Psoas muscle (tissue), 8 donors: ENCODE results near the gene TFAP2C. TPM values are rescaled to one million over a fixed set of nuclear protein-coding genes. Genes with fewer than 3 reads are reported as not detected.
"Not testable (repeated sequence)": the region's sequence is repeated elsewhere in the genome, so short reads cannot be mapped to it uniquely, and the experiment has no call there.

ENCODE experiments used
- ATAC-seq, 4 donors: fragments of 200-7000 bp; cut with Tn5 transposase; one replicate each; pipeline ENCODE4 v1.9.1; 2020; ENCODE audit warnings: moderate library complexity in 3 of 4, mild to moderate bottlenecking in 2 of 4
- DNase-seq, 2 donors: peaks; one replicate each; pipeline ENCODE4 v3.0.0-alpha.2; 2020
- H3K27ac ChIP-seq: fragments of 200-600 bp; one replicate; pipeline ENCODE4 v1.8.0; 2022
- H3K27me3 ChIP-seq, 3 donors: fragments of 200-600 bp in 1 of 3; one replicate each; pipeline versions ENCODE4 v1.6.1 to v1.8.0; 2013 to 2022; ENCODE audit warnings: low read length in 2 of 3, mild to moderate bottlenecking in 2 of 3, moderate library complexity in 1 of 3; ENCODE audit not compliant: insufficient read depth in 3 of 3
- H3K36me3 ChIP-seq, 2 donors: fragments of 200-600 bp in 1 of 2; one replicate each; pipeline versions ENCODE4 v1.6.1 to v1.8.0; 2013 to 2022; ENCODE audit warnings: low read depth in 1 of 2, mild to moderate bottlenecking in 1 of 2, moderate library complexity in 1 of 2; ENCODE audit not compliant: insufficient read depth in 1 of 2
- H3K4me1 ChIP-seq: fragments of 200-600 bp; one replicate; pipeline ENCODE4 v1.8.0; 2022
- H3K4me3 ChIP-seq: fragments of 200-600 bp; one replicate; pipeline ENCODE4 v1.8.0; 2022; ENCODE audit warnings: mild to moderate bottlenecking
- H3K9me3 ChIP-seq: fragments of 200-600 bp; one replicate; pipeline ENCODE4 v1.8.0; 2022
- WGBS, 3 donors: extraction: QIAGEN DNeasy Blood & Tissue Kit; methylation state at CpG; one replicate each; pipeline versions ENCODE4 v1.1.6 to v1.1.7; 2013; 5-methylcytosine and 5-hydroxymethylcytosine counted together
- intact Hi-C, 2 donors: fragments of 100-400 bp; cut with DNase I; formaldehyde crosslinking; loops; one replicate each; pipeline versions ENCODE4 v1.11.0 to v1.14.2; 2022
- polyA plus RNA-seq, 3 donors: library from polyadenylated mRNA; stranded (reverse); fragments of 200-250 nt; gene quantifications; one replicate each; pipeline ENCODE4 v1.2.3, GENCODE V29; 2013
- total RNA-seq, 4 donors: library from RNA; stranded (reverse); fragmentation: NEBNext Ultra II Directional in 2 of 4; extraction: Animal tissue kit (Norgen Biotek cat#: 25700) in 2 of 4; gene quantifications; one replicate each; pipeline versions ENCODE4 v1.2.1 to v1.2.4, GENCODE V29; 2021 to 2023
- TF ChIP-seq, protein P1 (sequence below): fragments of 200-600 bp; IDR thresholded peaks from one replicate; pipeline ENCODE4 v1.8.0; 2022; ENCODE audit warnings: antibody characterized with exemption
- donor health status: healthy with polysubstance abuse.
- donor health status: DM: no; HTN: no; CAD: no; lungs with moderate emphysema.
- donor health status: Bipolar disorder and iron deficiency.
- donor health status: healthy.
- donor health status: DM: yes; HTN: yes; CAD: no.
- donor health status: DM: no; HTN: no; CAD: no.
- donor health status: DM: no; HTN: no; CAD: no.
- donor health status: DM: yes; HTN: yes; CAD: no.

The TFAP2C gene
- total and polyA plus RNA-seq, 7 donors, result 0.03 to 0.04 TPM; not detected in 5

DNA sequence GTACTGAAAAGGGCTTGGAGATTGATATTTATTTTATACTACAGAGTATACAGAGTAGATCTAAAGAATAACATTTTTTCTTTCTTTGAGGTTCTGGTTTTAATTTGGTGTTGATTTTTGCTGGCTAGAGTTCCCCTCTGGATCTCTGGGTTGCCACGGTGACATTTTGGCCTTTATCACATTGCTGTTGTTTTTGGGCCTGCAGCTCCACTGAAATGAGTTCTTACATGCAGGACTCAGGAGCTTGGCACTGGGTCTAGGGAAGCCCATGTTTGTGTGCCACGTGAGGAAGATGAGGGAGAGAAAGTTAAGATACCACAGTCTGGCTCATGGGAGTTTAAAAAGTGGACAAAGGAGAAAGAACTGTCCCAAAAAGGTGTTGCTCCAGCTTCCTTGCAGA lies 7.4 kb upstream of the TFAP2C start:
- ATAC-seq (no peak), DNase-seq (no peak)
- Histone ChIP-seq H3K9me3 (no peaks in the 10 kb centered on the region), H3K27ac (no peak overlapping the region), H3K36me3 (no peaks in the 10 kb centered on the region), H3K27me3 (peaks cover 3 to 27% (median 15%) of the 10 kb centered on the region in 3 donors), H3K4me3 (no peak overlapping the region), H3K4me1 (no peaks in the 10 kb centered on the region)
- TF ChIP-seq, protein P1, sequence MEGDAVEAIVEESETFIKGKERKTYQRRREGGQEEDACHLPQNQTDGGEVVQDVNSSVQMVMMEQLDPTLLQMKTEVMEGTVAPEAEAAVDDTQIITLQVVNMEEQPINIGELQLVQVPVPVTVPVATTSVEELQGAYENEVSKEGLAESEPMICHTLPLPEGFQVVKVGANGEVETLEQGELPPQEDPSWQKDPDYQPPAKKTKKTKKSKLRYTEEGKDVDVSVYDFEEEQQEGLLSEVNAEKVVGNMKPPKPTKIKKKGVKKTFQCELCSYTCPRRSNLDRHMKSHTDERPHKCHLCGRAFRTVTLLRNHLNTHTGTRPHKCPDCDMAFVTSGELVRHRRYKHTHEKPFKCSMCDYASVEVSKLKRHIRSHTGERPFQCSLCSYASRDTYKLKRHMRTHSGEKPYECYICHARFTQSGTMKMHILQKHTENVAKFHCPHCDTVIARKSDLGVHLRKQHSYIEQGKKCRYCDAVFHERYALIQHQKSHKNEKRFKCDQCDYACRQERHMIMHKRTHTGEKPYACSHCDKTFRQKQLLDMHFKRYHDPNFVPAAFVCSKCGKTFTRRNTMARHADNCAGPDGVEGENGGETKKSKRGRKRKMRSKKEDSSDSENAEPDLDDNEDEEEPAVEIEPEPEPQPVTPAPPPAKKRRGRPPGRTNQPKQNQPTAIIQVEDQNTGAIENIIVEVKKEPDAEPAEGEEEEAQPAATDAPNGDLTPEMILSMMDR, result no peak
- intact Hi-C loops, result no loop called here
- WGBS, 3 donors, result 24 to 50% (median 35%) methylated on average over 2 of the region's 2 CpGs

DNA sequence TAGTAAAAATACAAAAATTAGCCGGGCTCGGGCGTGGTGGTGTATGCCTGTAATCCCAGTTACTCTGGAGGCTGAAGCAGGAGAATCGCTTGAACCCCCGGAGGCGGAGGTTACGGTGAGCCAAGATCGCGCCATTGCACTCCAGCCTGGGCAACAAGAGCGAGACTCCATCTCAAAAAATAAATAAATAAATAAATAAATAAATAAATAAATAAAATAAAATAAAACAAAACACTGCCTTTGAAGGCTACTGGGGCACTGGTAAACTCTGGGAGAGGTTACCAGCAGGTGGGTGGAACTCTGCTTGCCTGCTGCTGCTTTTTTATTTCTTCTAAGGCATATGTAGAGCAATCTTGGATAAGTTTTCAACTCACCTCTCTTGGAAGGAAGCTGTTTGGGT lies 5.2 kb upstream of the TFAP2C start:
- H3K36me3 ChIP-seq, H3K4me1 ChIP-seq, intact Hi-C loops, H3K27ac ChIP-seq, H3K9me3 ChIP-seq, H3K4me3 ChIP-seq, DNase-seq, ATAC-seq: not testable (repeated sequence)
- WGBS, 3 donors, result 88 to 95% (median 94%) methylated on average over 10 of the region's 10 CpGs
- H3K27me3 ChIP-seq, result peaks cover 7 to 49% (median 29%) of the 10 kb centered on the region in 3 donors

DNA sequence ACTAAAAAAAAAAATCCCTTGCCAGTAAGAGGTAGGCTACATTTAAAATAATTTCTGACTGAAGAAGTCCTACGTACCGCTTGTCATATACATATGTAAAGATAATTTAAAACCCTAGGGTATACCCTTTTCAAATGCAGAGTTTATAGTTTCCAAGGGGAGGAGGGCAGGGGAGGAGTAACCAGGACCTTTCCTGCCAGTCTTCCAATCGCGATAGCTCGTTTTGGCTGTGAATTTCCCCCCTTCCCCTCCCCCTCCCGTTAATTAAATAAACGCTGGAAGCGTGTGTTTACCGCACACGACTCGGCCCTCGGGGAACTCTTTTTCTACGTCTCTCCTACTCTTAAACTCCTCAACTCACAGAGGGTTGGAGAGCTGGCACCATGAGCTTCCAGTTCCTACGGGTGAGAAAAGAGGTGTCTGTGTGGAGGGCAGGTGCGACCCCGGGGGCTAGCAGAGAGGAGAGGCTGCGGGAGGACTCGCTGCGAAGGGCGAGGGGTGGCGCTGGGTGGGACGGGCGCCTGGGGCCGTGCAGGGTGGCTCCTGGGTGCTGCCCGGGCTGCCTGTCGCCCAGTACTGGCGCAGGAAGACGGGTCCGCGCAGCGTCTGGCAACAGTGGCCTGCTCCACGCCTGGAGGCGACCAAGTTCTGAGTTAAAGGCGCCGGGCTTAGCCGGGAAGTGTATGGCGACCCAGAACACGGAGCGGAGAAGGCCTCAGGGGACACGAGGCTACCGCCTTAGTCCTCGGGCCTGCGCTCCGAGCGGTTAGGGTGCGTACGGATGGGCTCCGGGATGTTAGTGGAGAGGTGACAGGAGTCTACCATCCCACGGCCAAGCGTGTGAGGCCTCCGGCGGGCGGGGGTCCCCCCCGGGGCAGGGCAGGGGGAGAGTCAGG lies 4.1 kb upstream of the TFAP2C start:
- DNase-seq (no peak), ATAC-seq (no peak)
- H3K27ac ChIP-seq, result no peak overlapping the region
- no peak overlapping the region for H3K4me3 ChIP-seq
- 3 to 6% (median 4%) methylated on average over 51 to 54 of the region's 54 CpGs for WGBS, 3 donors
- H3K36me3 ChIP-seq, result no peaks in the 10 kb centered on the region
- H3K27me3 ChIP-seq, result peaks cover 7 to 60% (median 37%) of the 10 kb centered on the region in 3 donors
- TF ChIP-seq, protein P1, result no peak
- intact Hi-C loops, result no loop called here
- peaks cover 6% of the 10 kb centered on the region for H3K4me1 ChIP-seq
- H3K9me3 ChIP-seq, result no peaks in the 10 kb centered on the region

DNA sequence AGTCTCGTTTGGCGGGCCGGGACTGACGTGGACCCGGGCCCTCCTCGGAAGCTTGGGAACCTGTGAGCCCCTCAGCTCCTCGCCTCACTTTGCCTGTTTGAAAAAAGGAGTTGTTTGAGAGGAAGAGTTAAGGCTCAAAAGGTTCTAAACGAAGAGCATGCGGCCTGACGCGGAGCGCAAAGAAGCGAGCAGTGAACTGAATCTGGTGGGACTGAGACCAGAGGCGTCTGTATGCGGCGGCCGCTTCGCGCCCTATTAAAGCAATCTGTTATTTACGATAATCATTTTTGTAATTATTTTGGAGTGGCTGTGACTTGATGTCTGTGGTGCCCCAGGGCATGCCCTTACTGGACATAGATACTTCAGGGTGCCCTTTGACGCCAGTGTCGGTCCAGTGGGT lies 3.3 kb upstream of the TFAP2C start:
- H3K4me3 ChIP-seq, result no peak overlapping the region
- ATAC-seq (no peak), DNase-seq (no peak)
- TF ChIP-seq, protein P1, result no peak
- H3K27ac ChIP-seq, result no peak overlapping the region
- H3K27me3 ChIP-seq, result peaks cover 7 to 68% (median 42%) of the 10 kb centered on the region in 3 donors
- 6 to 11% (median 9%) methylated on average over 22 of the region's 22 CpGs for WGBS, 3 donors
- H3K9me3 ChIP-seq, result no peaks in the 10 kb centered on the region
- intact Hi-C loops, result no loop called here
- H3K36me3 ChIP-seq, result no peaks in the 10 kb centered on the region
- H3K4me1 ChIP-seq, result peaks cover 6% of the 10 kb centered on the region

DNA sequence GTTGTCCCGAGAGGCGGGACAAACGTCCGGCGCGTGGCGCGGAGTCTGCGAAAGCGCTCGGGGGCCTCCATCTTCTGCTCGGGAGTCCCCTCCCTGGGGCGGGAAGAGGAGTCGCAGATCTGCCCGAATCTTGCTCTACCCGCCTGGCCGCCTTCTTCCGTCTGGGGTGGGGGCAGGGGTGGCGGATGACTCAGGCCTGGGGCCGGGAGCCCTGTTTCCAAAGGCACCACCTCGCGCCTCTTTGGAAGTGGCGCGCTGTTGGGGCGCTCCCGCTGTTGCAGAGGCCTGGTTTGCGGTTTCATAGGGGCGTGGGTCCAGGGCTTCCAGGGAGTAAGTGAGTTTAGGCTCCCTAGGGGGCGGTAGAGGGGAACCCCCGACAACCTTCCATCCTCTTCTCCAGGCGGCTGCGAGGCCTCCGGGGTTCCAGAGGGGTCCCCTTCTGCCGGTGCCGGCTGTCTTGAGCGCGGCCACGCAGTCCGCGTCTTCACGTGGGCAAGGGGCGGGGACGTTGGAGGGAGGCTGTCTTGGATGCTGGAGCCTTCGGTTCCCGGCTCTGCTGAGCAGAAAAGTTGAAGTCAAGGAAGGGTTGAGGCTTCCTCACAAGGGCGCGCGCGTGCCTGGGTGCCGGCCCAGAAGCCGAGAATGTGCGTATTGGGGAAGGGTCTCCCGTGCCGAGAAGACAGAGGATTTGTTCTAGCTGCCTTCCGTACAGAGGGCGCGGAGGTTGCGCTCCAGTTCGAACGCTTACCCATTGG lies 2.6 kb upstream of the TFAP2C start:
- peaks cover 7 to 75% (median 48%) of the 10 kb centered on the region in 3 donors for H3K27me3 ChIP-seq
- 2 to 3% (median 2%) methylated on average over 53 to 60 of the region's 60 CpGs for WGBS, 3 donors
- TF ChIP-seq, protein P1, result no peak
- no peaks in the 10 kb centered on the region for H3K9me3 ChIP-seq
- no peaks in the 10 kb centered on the region for H3K36me3 ChIP-seq
- H3K4me3 ChIP-seq, result no peak overlapping the region
- H3K4me1 ChIP-seq, result peaks cover 6% of the 10 kb centered on the region
- DNase-seq, result no peak
- no peak overlapping the region for H3K27ac ChIP-seq
- no peak for ATAC-seq
- intact Hi-C loops, result no loop called here
